Hepatocyte (in vitro differentiated cells): ENCODE results near the gene GCNT3. TPM values are rescaled to one million over a fixed set of nuclear protein-coding genes. Genes with fewer than 3 reads are reported as not detected.
A peak's percentile ranks its signal among the peaks of the same experiment; 100 is the strongest.
"Not testable (repeated sequence)": the region's sequence is repeated elsewhere in the genome, so short reads cannot be mapped to it uniquely, and the experiment has no call there.

Source experiments
- DNase-seq: peaks from one replicate; pipeline ENCODE4 v3.0.0-alpha.2; 2016; ENCODE audit warnings: low spot score
- H2AFZ ChIP-seq: fragments of 200-600 bp; sonication (generic); 2 replicates; pipeline ENCODE4 v1.6.0; 2016; ENCODE audit warnings: antibody characterized with exemption, mild to moderate bottlenecking
- H3K27ac ChIP-seq: fragments of 200-600 bp; sonication (generic); 2 replicates; pipeline ENCODE4 v1.5.1; 2016; ENCODE audit warnings: mild to moderate bottlenecking
- H3K27me3 ChIP-seq: fragments of 200-600 bp; sonication (generic); 2 replicates; pipeline ENCODE4 v1.6.1; 2016
- H3K36me3 ChIP-seq: fragments of 200-600 bp; sonication (generic); replicated peaks from 2 replicates; pipeline ENCODE4 v1.5.1; 2016; ENCODE audit warnings: low read depth; ENCODE audit not compliant: insufficient read depth
- H3K4me1 ChIP-seq: fragments of 200-600 bp; sonication (generic); 2 replicates; pipeline ENCODE4 v1.5.1; 2016; ENCODE audit warnings: mild to moderate bottlenecking, moderate library complexity; ENCODE audit not compliant: insufficient read depth
- H3K4me2 ChIP-seq: fragments of 200-600 bp; sonication (generic); 2 replicates; pipeline ENCODE4 v1.6.0; 2016
- H3K4me3 ChIP-seq: fragments of 200-600 bp; sonication (generic); 2 replicates; pipeline ENCODE4 v1.5.1; 2016; ENCODE audit warnings: mild to moderate bottlenecking
- H3K79me2 ChIP-seq: fragments of 200-600 bp; sonication (generic); 2 replicates; pipeline ENCODE4 v1.6.0; 2017; ENCODE audit warnings: mild to moderate bottlenecking
- H3K9me2 ChIP-seq: fragments of 200-600 bp; sonication (generic); replicated peaks from 2 replicates; pipeline ENCODE4 v1.6.0; 2017; ENCODE audit warnings: mild to moderate bottlenecking; ENCODE audit not compliant: insufficient read depth
- H3K9me3 ChIP-seq: fragments of 200-600 bp; sonication (generic); 2 replicates; pipeline ENCODE4 v1.5.1; 2016; ENCODE audit warnings: low read depth, mild to moderate bottlenecking
- H4K20me1 ChIP-seq: fragments of 200-600 bp; sonication (generic); 2 replicates; pipeline ENCODE4 v1.6.0; 2016; ENCODE audit warnings: mild to moderate bottlenecking; ENCODE audit not compliant: insufficient read depth, poor library complexity, severe bottlenecking
- EZH2 ChIP-seq: fragments of 200-600 bp; sonication (generic); IDR thresholded peaks from 2 replicates; pipeline ENCODE4 v1.6.1; 2016; ENCODE audit warnings: antibody characterized with exemption, mild to moderate bottlenecking, borderline replicate concordance
- EZH2phosphoT487 ChIP-seq: fragments of 200-600 bp; sonication (generic); IDR thresholded peaks from one replicate; pipeline ENCODE4 v1.6.1; 2018; ENCODE audit warnings: antibody characterized with exemption, mild to moderate bottlenecking, low read depth, moderate library complexity; ENCODE audit not compliant: unreplicated experiment, severe bottlenecking
- WGBS: methylation state at CpG from one replicate; pipeline ENCODE4 v1.1.6; 2016; ENCODE audit warnings: low lambda C conversion rate; ENCODE audit errors: missing lambda C conversion rate; 5-methylcytosine and 5-hydroxymethylcytosine counted together
- polyA plus RNA-seq: library from polyadenylated mRNA; unstranded; fragments of >200 nt; fragmentation: Nextera tagmentation; extraction: Ambion mirVana; gene quantifications from 2 replicates; pipeline ENCODE4 v1.2.1, GENCODE V29; 2016
- total RNA-seq: library from RNA; depleted of rRNA; stranded (reverse); fragments of >200 nt; gene quantifications from 2 replicates; pipeline ENCODE4 v1.2.3, GENCODE V29; 2014
- TF ChIP-seq, protein P1 (sequence below): fragments of 200-600 bp; sonication (generic); IDR thresholded peaks from 2 replicates; pipeline ENCODE4 v1.5.1; 2016; ENCODE audit warnings: antibody characterized with exemption, mild to moderate bottlenecking; ENCODE audit not compliant: poor library complexity

Gene GCNT3
- total and polyA plus RNA-seq, 2 experiments from 2014 or later, result 19.9 to 21.6 TPM

DNA sequence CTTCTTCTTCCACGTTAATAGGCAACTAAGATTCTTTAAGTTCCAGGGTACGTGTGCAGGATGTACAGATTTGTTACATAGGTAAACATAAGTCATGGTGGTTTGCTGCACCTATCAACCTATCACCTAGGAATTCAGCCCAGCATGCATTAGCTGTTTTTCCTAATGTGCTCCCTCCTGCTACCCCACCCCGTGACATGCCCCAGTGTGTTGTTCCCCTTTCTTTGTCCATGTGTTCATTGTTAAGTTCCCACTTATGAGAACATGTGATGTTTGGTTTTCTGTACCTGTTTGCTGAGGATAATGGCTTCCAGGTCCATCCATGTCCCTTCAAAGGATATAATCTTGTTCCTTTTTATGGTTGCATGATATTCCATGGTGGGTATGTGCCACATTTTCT, 24.6 kb downstream of the GCNT3 start:
- H2AFZ ChIP-seq, result no peak overlapping the region
- H3K4me2 ChIP-seq, result no peak overlapping the region
- no peak overlapping the region for H3K27ac ChIP-seq
- DNase-seq, result no peak
- no peaks in the 10 kb centered on the region for H3K9me2 ChIP-seq
- H3K4me3 ChIP-seq, result no peak overlapping the region
- H3K4me1 ChIP-seq, result no peaks in the 10 kb centered on the region
- H3K79me2 ChIP-seq, result peaks cover 1% of the 10 kb centered on the region
- H3K36me3 ChIP-seq, result no peaks in the 10 kb centered on the region
- 93% methylated on average over 3 of the region's 3 CpGs for WGBS
- H3K9me3 ChIP-seq, result no peaks in the 10 kb centered on the region
- no peaks in the 10 kb centered on the region for H4K20me1 ChIP-seq
- no peaks in the 10 kb centered on the region for H3K27me3 ChIP-seq
- TF ChIP-seq, protein P1, sequence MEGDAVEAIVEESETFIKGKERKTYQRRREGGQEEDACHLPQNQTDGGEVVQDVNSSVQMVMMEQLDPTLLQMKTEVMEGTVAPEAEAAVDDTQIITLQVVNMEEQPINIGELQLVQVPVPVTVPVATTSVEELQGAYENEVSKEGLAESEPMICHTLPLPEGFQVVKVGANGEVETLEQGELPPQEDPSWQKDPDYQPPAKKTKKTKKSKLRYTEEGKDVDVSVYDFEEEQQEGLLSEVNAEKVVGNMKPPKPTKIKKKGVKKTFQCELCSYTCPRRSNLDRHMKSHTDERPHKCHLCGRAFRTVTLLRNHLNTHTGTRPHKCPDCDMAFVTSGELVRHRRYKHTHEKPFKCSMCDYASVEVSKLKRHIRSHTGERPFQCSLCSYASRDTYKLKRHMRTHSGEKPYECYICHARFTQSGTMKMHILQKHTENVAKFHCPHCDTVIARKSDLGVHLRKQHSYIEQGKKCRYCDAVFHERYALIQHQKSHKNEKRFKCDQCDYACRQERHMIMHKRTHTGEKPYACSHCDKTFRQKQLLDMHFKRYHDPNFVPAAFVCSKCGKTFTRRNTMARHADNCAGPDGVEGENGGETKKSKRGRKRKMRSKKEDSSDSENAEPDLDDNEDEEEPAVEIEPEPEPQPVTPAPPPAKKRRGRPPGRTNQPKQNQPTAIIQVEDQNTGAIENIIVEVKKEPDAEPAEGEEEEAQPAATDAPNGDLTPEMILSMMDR, result no peak
- TF ChIP-seq EZH2 (no peak), EZH2phosphoT487 (no peak)

- H3K9me2 ChIP-seq, DNase-seq, H3K4me3 ChIP-seq, H2AFZ ChIP-seq, H3K27me3 ChIP-seq, H3K27ac ChIP-seq, H3K4me2 ChIP-seq, H3K9me3 ChIP-seq, H3K4me1 ChIP-seq, H4K20me1 ChIP-seq, H3K79me2 ChIP-seq, H3K36me3 ChIP-seq: not testable (repeated sequence)
- 98% methylated on average over 2 of the region's 2 CpGs for WGBS
- TF ChIP-seq, protein P1, result peak; percentile 26
These were observed 25.9 kb downstream of the GCNT3 start for GRCh38 chr15:59637507-59637906.

GRCh38 chr15:59642351-59642750, 30.8 kb downstream of the GCNT3 start:
- no peaks in the 10 kb centered on the region for H3K9me3 ChIP-seq
- no peak overlapping the region for H2AFZ ChIP-seq
- no peaks in the 10 kb centered on the region for H3K27me3 ChIP-seq
- no peaks in the 10 kb centered on the region for H4K20me1 ChIP-seq
- TF ChIP-seq, protein P1, result peak; percentile 26
- no peak for TF ChIP-seq EZH2phosphoT487
- no peak overlapping the region for H3K27ac ChIP-seq
- DNase-seq, result no peak
- no peaks in the 10 kb centered on the region for H3K36me3 ChIP-seq
- H3K79me2 ChIP-seq, result peaks cover 9% of the 10 kb centered on the region
- no peaks in the 10 kb centered on the region for H3K4me1 ChIP-seq
- no peak overlapping the region for H3K4me3 ChIP-seq
- no peaks in the 10 kb centered on the region for H3K9me2 ChIP-seq
- 87% methylated on average over 2 of the region's 2 CpGs for WGBS
- H3K4me2 ChIP-seq, result no peak overlapping the region

DNA sequence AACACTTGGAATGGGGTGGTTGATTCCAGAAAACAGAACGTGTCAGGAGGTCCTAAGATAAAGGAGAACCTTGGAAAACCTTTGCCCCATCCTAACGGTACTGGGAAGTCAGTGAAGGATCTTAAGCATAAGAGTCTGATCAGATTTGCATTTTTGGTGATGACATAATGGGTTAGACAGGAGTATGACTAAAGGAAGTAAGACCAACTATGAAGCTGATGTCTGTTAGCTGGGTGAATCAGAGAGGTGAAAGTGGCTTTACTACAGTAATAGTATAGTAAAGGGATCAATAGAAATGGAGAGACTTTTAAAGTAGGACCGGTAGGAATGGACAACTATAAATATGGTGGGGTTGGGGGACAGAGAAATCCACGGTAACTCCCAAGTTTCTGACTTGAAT, 33.2 kb downstream of the GCNT3 start:
- Histone ChIP-seq H4K20me1 (no peaks in the 10 kb centered on the region), H3K27me3 (no peaks in the 10 kb centered on the region), H3K9me3 (no peaks in the 10 kb centered on the region), H3K79me2 (peaks cover 15% of the 10 kb centered on the region), H3K4me1 (no peaks in the 10 kb centered on the region), H2AFZ (no peak overlapping the region), H3K9me2 (no peaks in the 10 kb centered on the region), H3K4me2 (no peak overlapping the region), H3K4me3 (no peak overlapping the region), H3K36me3 (no peaks in the 10 kb centered on the region), H3K27ac (no peak overlapping the region)
- TF ChIP-seq EZH2 (no peak), EZH2phosphoT487 (no peak)
- TF ChIP-seq, protein P1, result no peak
- no peak for DNase-seq
- WGBS, result 87% methylated on average over 4 of the region's 4 CpGs

GRCh38 chr15:59645812-59646211, 34.2 kb downstream of the GCNT3 start:
- H3K27me3 ChIP-seq, H3K4me2 ChIP-seq, H3K9me2 ChIP-seq, H3K4me3 ChIP-seq, H3K27ac ChIP-seq, DNase-seq, H3K36me3 ChIP-seq, H2AFZ ChIP-seq, H3K4me1 ChIP-seq, H3K9me3 ChIP-seq, H4K20me1 ChIP-seq: not testable (repeated sequence)
- H3K79me2 ChIP-seq, result peaks cover 15% of the 10 kb centered on the region
- WGBS, result 96% methylated on average over 9 of the region's 9 CpGs
